ENCODE measurements around the gene MPHOSPH8.

- TF ChIP-seq CTCF (IDR thresholded peaks at IDR 0.05) (no peak), ESRRA (CRISPR knock-in tag; IDR thresholded peaks at IDR 0.05; ENCODE audit: borderline replicate concordance) (no peak), FOXP4 (CRISPR knock-in tag; IDR thresholded peaks at IDR 0.05) (no peak), KAT7 (CRISPR knock-in tag; IDR thresholded peaks at IDR 0.05; ENCODE audit: borderline replicate concordance) (no peak), ATF2 (CRISPR knock-in tag; IDR thresholded peaks at IDR 0.05; ENCODE audit: borderline replicate concordance, low read depth) (no peak), ZNF512 (CRISPR knock-in tag; IDR thresholded peaks at IDR 0.05; ENCODE audit: borderline replicate concordance) (no peak), ZNF423 (CRISPR knock-in tag; IDR thresholded peaks at IDR 0.05) (no peak), E2F1 (CRISPR knock-in tag; IDR thresholded peaks at IDR 0.05) (no peak), RELA (CRISPR knock-in tag; IDR thresholded peaks at IDR 0.05; ENCODE audit: borderline replicate concordance) (no peak)
Observed at GRCh38 chr13:19606737-19607136, 26.7 kb upstream of the MPHOSPH8 start.
